Urothelium cell line (cell line): Measurements from ENCODE around the gene TCF12.
"Not testable (repeated sequence)": the region's sequence is repeated elsewhere in the genome, so short reads cannot be mapped to it uniquely, and the experiment has no call there.

Experiments
- DNase-seq: peaks from one replicate; pipeline ENCODE4 v3.0.0; 2011; ENCODE audit warnings: low spot score, mixed read lengths
- FAIRE-seq: peaks from 2 replicates; lab custom pipeline; 2011; peaks lifted over from hg19 to GRCh38; lab: Jason Lieb, UNC

TCF12 gene

GRCh38 chr15:56915888-56916287 is 2.6 kb upstream of the TCF12 start:
- FAIRE-seq (no peak), DNase-seq (no peak)

DNA sequence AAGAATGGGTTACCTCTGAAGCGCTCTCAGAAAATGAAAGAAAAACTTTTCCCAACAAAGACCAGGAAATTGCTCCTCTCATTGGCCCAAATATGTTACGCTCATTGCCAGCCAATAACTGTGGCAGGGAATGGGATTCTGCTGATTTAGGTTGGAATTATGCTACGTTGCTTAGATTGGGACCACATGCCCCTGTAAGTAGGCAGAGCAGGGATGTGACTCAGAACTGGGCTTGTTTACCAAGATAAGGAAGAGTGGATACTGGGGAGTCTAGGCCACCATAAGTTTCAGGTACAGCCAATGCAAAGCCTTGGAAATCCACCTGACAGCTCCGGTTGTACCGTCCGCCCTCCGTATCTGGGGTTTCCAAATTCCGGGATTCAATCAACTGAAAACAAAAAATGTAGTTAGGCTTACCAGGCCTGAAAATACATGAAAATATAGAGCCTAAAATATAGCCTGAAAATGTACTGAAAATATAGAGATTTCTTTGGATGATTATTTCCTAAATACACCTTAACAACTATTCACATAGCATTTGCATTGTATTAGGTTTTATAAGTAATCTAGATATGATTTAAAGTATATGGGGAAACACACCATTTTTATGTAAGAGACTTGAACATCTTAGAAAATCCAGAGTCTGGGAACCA is 1.5 kb upstream of the TCF12 start:
- no peak for FAIRE-seq
- no peak for DNase-seq

- DNase-seq (no peak), FAIRE-seq (no peak)
Measured at GRCh38 chr15:56917652-56918045, 795 bp upstream of the TCF12 start.

- FAIRE-seq (no peak), DNase-seq (peak; percentile 73)
Measured at GRCh38 chr15:56919031-56919608, 676 bp downstream of the TCF12 start.

DNA sequence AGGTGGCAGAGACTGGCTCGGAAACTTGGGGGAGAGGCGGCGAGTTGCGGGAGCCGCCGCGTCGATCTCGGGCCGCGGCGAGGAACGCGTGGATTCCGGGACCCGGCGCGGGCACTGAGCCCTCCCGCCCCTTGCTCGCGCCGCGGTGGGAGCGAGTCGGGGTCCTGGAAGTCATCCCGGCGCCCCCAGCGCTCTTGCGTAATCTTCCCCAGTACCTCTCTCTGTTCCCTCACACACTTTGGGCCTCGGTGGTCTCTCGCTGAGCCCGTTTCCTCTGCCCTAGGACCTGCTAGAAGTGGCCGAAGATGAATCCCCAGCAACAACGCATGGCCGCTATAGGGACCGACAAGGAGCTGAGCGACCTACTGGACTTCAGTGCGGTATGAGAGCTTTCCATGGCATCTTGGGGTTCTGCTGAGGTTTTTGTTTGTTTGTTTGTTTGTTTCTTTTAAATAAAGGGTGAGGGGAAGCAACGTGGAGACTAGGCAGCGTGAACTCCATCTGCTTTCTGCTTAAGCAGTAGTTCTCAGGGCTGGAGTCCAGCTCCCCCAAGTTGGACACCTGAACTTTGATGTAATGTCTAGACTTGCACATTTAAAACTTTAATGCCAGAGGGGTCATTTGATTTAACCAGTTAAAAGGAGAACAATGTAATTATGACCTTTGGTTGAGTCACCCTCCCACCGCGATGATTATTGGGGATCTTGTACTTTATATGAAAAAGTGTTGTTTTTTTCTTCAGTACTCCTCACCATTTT is 1.3 kb downstream of the TCF12 start:
- peak; percentile 38 for DNase-seq
- FAIRE-seq = no peak

DNA sequence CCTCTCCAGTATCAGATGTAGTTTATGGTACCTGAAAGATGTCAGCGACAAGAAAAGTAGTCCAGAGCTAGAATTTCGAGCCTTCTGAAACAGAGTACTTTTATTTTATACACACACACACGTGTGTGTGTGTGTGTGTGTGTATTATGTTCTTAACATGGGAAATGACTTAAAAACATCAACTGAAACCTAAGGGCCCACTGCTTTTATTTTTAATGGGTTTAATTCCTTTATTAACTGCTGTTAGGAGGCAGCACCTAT is 1.9 kb downstream of the TCF12 start:
- no peak for DNase-seq
- no peak for FAIRE-seq

- DNase-seq (no peak), FAIRE-seq (no peak)
Measured at GRCh38 chr15:56923174-56923591, 4.7 kb downstream of the TCF12 start.

- no peak for FAIRE-seq
- no peak for DNase-seq
Measured at GRCh38 chr15:56927816-56928215, 9.4 kb downstream of the TCF12 start.

DNA sequence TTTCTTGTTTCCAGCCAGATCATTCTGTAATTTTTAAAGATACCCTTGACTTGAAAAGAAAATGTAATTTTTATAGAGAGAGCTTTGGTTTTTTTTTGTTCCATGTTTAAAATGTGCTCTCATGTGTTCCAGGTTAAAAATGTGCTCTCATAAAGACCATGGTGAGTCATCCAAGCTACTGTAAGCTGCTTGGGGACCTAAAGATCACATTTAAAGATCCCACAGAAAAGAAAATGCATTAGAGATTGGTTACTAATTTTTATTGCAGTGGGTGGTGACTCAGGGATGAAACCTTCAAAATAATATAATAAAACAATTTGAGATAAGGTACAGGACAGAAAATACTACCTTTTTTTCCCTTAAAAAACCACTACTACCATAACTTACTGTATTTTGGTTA is 11.0 kb downstream of the TCF12 start:
- FAIRE-seq = no peak
- peak; percentile 8 for DNase-seq

DNA sequence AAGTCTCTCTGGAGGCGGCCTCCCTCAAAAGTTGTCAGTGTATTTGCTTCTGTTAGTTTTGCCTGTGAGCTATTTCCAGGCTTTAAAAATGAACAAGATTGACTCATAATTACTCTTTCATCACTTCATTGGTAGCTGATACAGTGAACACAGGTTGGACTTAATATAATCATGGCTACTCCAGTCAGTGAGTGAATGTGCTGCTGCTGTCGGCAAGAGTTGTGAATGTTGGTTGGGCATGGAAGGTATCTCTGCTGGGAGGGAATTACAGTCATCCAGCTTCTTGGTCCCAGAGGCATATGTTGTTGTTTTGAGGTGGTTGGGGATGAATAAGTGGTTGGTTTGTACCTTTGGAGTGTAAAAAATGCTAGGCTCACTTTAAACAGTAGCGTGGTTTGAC is 11.5 kb downstream of the TCF12 start:
- peak; percentile 27 for FAIRE-seq
- no peak for DNase-seq

DNA sequence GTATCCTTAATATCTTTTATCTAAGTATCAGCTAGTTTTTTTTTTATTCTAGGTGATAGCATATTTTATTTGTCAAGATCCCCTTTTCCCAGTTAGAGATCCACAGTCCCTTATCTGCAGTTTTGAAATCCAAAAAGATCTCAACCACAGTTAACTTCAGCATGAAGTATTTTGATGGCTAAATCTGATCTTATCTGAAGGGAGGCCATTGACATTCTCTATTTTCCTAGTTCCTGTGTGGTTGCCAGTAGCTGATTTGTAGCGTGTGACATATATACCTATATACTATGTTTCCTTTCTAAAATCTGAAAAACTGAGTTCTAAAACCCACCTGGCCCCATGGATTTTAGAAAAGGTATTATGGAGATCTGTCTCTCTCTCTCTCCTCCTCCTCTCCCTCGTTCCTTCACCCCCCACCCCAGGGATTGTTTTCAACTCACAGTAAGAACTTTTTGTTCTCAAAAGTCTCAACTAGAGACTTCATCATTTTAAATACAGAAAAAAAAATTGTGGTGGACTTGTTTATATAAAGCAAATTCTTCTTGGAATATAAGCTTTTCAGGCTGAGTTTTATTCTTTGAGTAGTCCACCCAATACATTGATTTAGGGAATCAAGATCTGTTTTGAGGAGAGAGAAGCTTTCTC is 12.3 kb downstream of the TCF12 start:
- no peak for FAIRE-seq
- DNase-seq = no peak

GRCh38 chr15:56931639-56932508 is 13.4 kb downstream of the TCF12 start:
- no peak for FAIRE-seq
- DNase-seq = no peak

- FAIRE-seq, DNase-seq: not testable (repeated sequence)
Measured at GRCh38 chr15:56932509-56932868, 14.0 kb downstream of the TCF12 start.

DNA sequence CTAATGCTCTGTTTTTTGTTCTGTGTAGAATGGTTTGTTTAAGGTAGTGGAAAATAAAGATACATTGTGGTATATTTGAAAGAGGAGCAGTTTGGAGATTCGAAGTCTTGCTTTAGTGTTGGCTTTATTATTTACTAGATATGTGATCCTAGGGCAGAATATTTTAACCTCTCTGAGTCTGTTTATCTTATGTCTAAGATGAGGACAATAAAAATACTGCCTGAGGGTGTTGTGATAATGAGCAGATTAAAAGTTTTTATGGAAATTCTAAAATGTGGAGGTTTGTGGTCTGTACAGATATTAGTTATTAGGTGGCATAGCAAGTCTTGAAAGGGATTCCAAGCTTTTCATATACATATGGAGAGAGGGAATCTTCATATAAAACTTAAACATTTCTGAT is 15.0 kb downstream of the TCF12 start:
- FAIRE-seq (no peak), DNase-seq (no peak)

DNA sequence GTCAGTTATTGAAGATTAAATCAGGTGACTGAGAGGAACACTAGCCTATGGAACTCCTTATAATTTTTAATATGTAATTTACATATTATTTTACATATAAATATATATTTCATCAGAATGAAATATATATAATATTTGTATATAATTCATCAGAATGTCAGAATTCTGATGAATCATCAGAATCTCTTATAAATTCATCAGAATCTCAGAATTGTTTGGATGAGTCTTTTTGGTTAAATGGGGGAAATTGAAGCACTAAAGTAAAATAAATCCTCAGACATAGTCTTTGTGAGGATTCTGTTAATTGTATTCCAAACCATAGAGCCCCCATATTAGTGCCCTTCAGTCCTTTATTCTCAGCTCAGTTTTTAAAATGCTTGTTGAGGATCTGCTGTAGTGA is 15.4 kb downstream of the TCF12 start:
- DNase-seq (no peak), FAIRE-seq (no peak)

GRCh38 chr15:56934269-56934668 is 15.8 kb downstream of the TCF12 start:
- FAIRE-seq = no peak
- DNase-seq = no peak

- DNase-seq (no peak), FAIRE-seq (no peak)
Measured at GRCh38 chr15:56936929-56937328, 18.5 kb downstream of the TCF12 start.

DNA sequence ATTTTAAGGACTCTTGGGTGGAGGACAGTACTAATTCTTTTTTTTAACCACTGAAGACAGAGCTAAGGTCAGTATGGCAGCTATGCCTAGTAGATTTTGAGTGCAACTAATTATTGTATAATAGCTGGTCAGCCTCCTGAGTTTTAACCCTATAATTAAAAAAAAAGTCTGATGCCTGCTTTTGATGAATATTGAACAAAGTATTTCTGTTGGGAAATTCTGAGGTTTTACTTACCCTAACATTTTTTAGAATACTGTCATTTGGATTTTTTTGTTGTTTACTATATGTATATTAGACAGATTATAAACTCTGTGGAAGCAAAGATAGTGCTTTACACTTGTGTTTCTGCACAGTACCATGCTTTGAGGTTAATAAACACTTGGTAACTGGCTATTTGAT is 20.8 kb downstream of the TCF12 start:
- DNase-seq = no peak
- FAIRE-seq = no peak

DNA sequence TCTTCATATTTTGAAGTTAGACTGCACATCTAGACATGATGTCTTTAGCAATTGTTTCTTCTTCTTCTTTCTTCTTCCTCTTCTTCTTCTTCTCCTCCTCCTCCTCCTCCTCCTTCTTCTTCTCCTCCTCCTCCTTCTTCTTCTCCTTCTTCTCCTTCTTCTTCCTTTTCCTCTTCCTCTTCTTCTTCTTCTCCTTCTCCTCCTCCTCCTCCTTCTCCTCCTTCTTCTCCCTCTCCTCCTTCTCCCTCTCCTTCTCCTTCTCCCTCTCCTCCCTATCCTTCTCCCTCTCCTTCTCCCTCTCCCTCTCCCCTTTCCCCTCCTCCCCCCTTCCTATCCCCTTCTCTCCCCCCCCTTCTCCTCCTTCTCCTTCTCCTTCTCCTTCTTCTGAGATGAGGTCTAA is 21.9 kb downstream of the TCF12 start:
- no peak for FAIRE-seq
- no peak for DNase-seq

DNA sequence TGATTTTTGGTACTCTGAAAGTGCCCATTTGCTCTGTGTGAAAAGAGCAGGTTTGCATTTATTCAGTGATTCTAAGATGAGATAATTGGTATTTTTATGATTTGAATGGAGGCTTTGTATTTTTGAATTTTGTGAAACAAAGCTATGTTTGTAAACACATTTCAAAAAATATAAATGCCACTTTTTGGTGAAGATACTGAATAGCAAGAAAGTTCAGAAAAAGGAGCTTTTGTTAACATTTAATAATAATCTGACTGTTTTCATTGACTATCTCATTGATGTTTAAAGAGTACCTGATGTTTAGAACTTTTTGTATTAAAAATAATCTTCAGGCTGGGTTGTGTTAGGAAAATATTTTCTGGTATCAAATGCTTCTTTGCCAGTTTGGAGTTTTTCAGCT is 23.7 kb downstream of the TCF12 start:
- no peak for DNase-seq
- no peak for FAIRE-seq

DNA sequence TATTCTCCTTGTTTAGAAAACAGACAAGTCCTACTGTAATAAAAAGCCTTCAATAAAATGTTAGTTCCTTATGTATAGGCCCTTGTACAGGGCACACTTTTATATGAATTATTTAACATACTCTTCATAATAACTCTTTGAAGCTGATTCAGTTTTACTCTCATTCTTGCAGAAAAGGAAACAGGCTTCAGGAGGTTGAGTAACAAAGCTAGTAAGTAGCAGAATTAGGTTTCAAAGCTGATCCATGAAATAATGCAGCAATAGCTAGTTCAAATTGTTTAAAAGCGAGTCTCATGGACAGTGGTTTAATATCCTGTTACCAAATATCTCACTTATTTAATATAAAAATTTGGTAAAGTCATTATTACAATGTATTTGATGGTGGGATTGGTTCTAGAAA is 25.0 kb downstream of the TCF12 start:
- no peak for FAIRE-seq
- DNase-seq = no peak
